GM20431 (cell line): ENCODE data around the gene PLGRKT.
"Not testable (repeated sequence)": the region's sequence is repeated elsewhere in the genome, so short reads cannot be mapped to it uniquely, and the experiment has no call there.

Source experiments
- in situ Hi-C: fragments of 300-500 bp; cut with MseI, MboI; formaldehyde crosslinking; loops from one replicate; pipeline ENCODE4 v1.15.0; 2020; ENCODE audit warnings: low sequenced_read_pairs; ENCODE audit not compliant: unreplicated experiment

The PLGRKT gene

DNA sequence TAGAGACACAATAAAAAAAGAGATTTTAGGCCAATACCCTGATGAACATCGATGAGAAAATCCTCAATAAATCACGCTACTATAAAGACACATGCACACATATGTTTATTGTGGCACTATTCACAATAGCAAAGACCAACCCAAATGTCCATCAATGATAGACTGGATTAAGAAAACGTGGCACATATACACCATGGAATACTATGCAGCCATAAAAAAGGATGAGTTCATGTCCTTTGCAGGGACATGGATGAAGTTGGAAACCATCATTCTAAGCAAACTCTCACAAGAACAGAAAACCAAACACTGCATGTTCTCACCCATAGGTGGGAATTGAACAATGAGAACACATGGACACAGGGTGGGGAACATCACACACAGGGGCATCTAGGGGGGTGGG is 106.4 kb downstream of the PLGRKT start:
- in situ Hi-C loops = not testable (repeated sequence)

DNA sequence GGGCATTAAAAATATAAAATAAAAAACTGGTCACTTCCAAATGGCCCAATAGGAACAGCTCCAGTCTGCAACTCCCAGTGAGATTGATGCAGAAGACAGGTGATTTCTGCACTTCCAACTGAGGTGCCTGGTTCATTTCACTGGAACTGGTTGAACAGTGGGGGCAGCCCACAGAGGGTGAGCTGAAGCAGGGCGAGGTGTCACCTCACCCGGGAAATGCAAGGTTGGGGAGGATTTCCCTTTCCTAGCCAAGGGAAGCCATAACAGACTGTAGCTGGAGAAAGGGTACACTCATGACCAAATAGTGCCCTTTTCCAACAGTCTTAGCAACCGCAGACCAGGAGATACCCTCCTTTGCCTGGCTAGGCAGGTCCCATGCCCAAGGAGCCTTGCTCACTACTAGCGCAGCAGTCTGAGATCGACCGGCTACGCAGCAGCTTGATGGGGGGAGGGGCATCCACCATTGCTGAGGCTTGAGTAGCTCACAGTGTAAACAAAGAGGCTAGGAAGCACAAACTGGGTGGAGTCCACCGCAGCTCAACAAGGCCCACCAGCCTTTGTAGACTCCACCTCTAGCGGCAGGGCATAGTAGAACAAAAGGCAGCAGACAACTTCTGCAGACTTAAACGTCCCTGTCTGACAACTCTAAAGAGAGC is 110.7 kb downstream of the PLGRKT start:
- in situ Hi-C loops = no loop called here

DNA sequence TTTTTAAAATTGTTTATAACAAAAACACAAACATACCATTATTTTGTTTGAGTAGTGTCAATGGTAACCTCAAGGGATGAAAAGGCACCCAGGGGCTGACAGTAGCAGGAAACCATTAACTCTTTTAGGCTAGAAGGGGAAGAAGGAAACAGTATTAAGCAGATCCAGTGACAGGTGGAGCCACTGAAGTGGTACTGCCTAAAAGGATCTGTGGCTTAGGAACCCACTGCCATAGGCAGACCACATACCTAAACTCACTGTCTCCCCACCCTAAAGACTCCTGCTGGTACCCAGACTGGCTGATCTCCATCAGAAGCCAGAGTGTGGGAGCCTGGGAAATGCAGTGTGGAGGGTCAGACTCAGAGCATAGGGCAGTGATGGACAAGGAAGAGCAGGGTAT is 111.5 kb downstream of the PLGRKT start:
- in situ Hi-C loops = no loop called here

DNA sequence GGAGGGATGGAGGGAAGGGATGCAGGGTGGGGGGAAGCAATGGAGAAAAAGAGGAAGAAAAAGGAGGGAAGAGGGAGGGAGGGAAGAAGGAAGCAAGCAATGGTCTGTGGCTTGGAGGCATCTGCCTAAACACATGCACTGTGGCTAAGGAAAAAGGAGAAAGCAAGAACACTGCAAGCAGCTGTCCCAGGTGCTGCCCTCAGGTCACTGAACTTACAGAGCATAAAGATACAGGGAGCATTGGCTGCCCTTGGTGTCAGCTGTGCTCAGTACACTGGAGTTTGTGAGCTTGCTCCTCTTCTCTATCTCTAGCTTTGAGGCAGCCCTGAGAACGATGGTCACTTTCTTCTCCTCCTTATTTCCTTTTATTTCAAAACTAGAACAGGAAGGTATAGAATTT is 116.1 kb downstream of the PLGRKT start:
- in situ Hi-C loops = not testable (repeated sequence)

DNA sequence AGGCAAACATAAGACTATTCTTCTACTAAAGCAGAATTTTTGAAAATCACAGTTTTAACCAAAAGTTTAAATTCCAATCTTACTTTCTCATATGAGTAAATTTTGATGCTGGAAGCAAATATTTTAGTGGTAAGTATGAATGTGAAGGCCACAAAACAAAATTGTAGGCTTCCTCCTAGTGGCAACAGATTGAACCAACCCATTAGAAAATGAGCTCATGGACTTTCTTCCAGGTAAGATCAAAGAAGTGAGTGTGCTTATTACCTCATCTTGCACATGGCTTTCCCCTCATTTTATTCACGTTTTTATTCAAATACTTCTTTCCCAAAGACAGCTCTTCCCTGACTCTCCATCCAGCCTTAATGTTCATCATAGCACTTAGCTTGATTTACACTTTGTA is 116.7 kb downstream of the PLGRKT start:
- in situ Hi-C loops = no loop called here

DNA sequence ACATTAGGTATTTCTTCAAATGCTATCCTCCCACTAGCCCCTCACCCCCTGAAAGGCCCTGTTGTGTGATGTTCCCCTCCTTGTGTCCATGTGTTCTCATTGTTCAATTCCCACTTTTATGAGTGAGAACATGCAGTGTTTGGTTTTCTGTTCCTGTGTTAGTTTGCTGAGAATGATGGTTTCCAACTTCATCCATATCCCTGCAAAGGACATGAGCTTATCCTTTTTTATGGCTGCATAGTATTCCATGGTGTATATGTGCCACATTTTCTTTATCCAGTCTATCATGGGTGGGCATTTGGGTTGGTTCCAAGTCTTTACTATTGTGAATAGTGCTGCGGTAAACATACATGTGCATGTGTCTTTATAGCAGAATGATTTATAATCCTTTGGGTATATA is 121.3 kb downstream of the PLGRKT start:
- in situ Hi-C loops = not testable (repeated sequence)

DNA sequence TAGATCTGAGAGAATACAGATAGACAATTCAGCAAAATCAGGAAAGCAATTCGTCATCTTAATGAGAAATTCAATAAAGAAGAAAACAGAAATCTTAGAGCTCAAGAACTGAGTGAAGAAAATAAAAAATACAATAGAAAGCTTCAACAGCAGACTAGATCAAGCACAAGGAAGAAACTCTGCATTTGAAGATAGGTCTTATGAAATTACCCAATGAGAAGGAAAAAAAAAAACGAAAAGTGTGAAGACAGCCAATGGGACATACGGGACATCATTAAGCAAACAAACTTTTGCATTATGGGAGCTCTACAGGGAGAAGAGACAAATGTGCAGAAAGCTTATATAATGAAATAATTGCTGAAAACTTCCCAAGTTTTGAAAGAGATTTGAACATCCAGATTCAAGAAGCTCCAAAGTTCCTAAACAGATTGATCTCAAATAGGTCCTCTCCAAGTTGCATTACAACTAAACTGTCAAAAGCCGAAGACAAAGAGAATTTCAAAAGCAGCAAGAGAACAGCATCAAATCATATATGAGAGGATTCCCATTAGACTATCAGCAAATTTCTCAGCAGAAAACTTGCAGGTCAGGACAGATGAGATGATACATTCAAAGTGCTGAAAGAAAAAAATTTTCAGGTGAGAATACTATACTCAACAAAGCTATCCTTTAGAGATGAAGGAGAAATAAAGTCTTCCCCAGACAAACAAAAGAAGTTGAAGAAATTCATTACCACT is 122.4 kb downstream of the PLGRKT start:
- in situ Hi-C loops = no loop called here

DNA sequence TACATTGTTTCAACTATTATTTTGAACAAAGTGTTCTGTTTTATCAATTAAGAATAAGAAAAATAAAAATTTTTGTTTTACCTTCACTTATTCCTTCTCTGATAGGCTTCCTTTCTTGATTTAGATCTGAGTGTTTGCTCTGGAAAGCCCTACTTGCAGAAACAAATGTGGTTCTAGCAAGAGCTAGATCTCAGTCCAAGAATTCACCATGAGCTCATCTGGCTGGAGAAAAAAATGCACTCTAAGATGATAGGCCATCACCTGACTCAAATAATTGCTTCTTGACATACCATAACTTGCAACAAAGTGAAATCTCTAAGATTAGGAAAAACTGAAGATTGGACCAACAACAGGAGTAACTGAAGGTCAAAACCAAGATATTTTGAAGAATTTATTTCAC is 126.9 kb downstream of the PLGRKT start:
- in situ Hi-C loops = no loop called here
